ENCODE measurements around the gene EPC2.

EPC2 gene

DNA sequence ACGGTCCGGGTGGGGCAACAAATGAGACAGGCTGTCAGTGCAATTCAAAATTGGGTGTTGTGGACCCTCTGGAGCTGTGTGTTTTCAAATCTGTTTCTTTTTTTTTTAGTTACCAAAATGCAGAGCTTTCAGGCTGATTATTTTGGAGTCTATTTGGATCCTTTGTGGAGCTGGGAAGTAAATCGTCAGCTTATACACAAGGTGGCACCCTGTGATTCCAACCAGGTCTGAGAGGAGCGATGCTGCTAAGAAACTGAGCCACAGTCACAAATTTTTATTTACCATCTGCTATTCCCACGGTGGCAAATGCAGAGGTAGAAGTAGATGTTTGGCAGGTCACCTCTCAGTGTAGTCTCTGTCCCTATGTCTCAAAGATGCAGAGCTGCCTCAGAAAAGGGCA is 3.8 kb upstream of the EPC2 start:
- no peak overlapping the region for H3K4me3 ChIP-seq (ENCODE audit: control insufficient read depth, low read depth, low read length)
- peak; percentile 49 for TF ChIP-seq CTCF (IDR thresholded peaks at IDR 0.05; ENCODE audit: control insufficient read depth, insufficient read depth, low read depth, low read length, missing control alignments)
- peak; percentile 24 for DNase-seq (ENCODE audit: low read depth)

- no peak for DNase-seq (ENCODE audit: low read depth)
- H3K4me3 ChIP-seq (ENCODE audit: control insufficient read depth, low read depth, low read length) = no peak overlapping the region
- TF ChIP-seq CTCF (IDR thresholded peaks at IDR 0.05; ENCODE audit: control insufficient read depth, insufficient read depth, low read depth, low read length, missing control alignments) = no peak
These were observed 2.3 kb upstream of the EPC2 start for GRCh38 chr2:148642112-148642744.

DNA sequence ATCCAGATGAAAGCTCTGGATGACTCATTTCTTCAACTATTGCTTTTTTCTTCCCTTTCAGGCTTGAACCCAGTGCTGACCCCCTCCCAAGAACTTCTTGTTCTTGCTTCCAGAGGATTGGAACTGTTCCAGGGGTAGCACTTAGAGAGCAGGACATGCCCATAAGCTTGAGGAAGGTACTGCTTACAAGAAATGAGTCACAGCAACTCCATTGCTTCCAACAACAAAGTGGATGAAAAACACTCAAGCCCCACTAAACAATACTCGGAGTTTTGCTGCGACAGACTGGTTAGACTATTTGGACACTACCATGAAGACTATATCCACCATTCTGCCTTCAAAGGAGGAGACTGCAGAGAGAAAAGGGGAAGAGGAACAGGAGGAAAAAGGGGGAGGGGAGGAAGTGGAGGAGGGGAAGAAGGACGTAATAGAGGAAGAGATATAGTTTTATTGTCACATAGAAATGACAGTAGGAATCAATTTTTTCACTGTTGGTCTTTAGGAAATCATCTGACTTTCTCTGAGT is 1.6 kb upstream of the EPC2 start:
- H3K4me3 ChIP-seq (ENCODE audit: control insufficient read depth, low read depth, low read length) = no peak overlapping the region
- DNase-seq (ENCODE audit: low read depth) = no peak
- no peak for TF ChIP-seq CTCF (IDR thresholded peaks at IDR 0.05; ENCODE audit: control insufficient read depth, insufficient read depth, low read depth, low read length, missing control alignments)

GRCh38 chr2:148643421-148643820 is 1.1 kb upstream of the EPC2 start:
- TF ChIP-seq CTCF (IDR thresholded peaks at IDR 0.05; ENCODE audit: control insufficient read depth, insufficient read depth, low read depth, low read length, missing control alignments) = no peak
- no peak overlapping the region for H3K4me3 ChIP-seq (ENCODE audit: control insufficient read depth, low read depth, low read length)

GRCh38 chr2:148644883-148645538 is 460 bp downstream of the EPC2 start:
- DNase-seq (ENCODE audit: low read depth) = peak; percentile 51
- peak overlapping the region; percentile 78 for H3K4me3 ChIP-seq (ENCODE audit: control insufficient read depth, low read depth, low read length)
- TF ChIP-seq CTCF (IDR thresholded peaks at IDR 0.05; ENCODE audit: control insufficient read depth, insufficient read depth, low read depth, low read length, missing control alignments) = peak; percentile 36

More at GRCh38 chr2:148643421-148643820, 1.1 kb upstream of the EPC2 start:
- no peak for DNase-seq (ENCODE audit: low read depth)

DNA sequence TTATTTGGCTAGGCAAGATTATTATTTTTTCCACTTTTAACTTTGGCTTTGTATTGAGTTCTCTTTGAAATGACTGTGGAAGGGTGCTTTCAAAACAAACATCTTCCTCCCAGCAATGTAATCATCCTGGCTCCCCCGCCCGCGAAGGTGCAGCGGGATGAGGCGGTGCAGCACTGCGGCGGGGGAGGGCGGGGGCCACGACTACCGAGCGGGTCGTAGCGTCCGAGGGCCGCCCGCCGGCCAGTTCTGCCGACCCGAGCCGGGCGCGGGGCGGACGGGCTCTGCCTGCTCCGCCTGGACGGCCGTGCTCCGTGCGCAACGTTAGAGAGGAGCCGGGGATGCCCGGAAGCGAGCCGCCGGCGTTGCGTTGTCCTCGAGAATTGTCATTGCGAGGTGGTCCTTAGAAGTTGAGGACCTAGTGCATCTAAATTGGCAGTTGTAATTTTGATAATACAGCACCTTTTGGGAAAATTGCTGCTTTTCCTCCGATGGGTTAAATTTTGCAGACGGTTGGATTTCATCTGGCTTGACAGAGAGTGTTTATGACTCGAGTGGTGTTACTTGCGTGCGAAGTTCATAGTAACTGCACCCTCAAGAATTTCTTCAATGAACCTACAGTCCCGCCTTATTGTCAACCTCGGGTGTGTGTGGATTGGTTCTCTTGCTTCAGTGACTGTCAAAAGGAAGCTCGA is 1.1 kb downstream of the EPC2 start:
- DNase-seq (ENCODE audit: low read depth) = peak; percentile 75
- H3K4me3 ChIP-seq (ENCODE audit: control insufficient read depth, low read depth, low read length) = peak overlapping the region; percentile 78
- TF ChIP-seq CTCF (IDR thresholded peaks at IDR 0.05; ENCODE audit: control insufficient read depth, insufficient read depth, low read depth, low read length, missing control alignments) = no peak
